DMS79 treated with DMSO at 0.1 percent for 48 hours (cell line): Measurements from ENCODE around the gene SRSF3.
"Not testable (repeated sequence)": the region's sequence is repeated elsewhere in the genome, so short reads cannot be mapped to it uniquely, and the experiment has no call there.

Source experiments
- DNase-seq: peaks from one replicate; lab custom pipeline; 2025; lab: John Stamatoyannopoulos, UW

SRSF3 gene

DNA sequence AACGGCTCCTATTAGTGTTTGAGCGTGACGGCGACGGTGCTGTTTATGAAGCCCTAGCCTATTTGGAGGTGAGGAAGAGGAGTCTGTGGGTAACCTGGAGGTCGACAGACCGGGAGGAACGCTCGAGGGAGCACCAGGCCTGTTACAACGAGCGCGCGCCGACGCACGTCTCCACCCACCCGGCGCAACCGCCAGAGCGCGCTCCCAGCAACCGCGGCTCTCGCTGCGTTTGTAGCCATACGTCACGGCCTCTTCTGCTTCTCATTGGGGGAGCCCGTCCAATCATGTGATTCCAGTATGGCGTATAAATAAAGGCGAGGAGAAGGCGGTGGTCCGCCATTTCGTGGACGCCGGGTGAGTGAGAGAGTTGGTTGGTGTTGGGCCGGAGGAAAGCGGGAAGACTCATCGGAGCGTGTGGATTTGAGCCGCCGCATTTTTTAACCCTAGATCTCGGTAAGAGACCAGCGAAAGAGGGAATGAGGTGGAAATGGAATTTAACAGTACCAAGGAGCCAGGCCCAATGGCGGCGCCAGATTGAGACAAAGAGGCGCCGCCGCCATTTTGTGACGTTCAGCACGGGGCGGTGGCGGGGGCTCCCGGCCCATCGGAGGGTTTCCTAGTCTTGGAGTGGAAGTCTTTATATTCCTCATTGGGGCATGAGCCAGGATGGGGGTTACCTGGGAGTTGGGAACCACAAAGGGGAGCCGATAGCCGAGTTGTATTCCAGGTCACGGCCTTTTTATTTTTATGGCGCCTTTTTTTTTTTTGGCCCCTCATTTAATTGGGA is at the start of gene SRSF3:
Gene SRSF3, plus strand, starts transcription at position 334 of the 787 bp plus-strand sequence. CDS start 2,401 bp downstream, outside the sequence.
- peak; percentile 99 for DNase-seq

DNA sequence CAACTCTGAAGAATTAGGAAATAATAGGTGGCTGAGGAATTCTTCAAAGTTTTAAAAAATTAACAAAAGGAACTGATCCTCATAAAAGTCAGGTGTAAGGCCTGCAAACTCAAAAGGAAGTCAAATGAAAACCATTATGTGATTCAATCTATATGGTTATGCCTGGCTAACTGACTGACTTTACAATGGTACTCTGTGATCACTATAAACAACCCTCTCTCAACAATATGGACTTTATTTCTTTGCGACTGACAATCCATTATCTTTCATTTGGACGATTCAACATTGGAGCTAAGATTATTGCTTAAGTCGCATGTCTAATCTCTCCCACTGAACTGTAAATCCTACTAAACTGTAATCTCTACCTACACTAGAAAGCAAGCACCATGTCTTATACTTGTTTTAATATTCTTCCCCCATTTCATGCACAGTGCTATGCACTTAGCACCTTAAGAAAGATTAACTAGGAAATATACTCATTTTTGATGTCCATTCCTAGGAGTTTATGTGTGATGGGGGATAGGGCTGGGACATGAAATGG is 48.3 kb upstream of the SRSF3 start:
- no peak for DNase-seq

DNA sequence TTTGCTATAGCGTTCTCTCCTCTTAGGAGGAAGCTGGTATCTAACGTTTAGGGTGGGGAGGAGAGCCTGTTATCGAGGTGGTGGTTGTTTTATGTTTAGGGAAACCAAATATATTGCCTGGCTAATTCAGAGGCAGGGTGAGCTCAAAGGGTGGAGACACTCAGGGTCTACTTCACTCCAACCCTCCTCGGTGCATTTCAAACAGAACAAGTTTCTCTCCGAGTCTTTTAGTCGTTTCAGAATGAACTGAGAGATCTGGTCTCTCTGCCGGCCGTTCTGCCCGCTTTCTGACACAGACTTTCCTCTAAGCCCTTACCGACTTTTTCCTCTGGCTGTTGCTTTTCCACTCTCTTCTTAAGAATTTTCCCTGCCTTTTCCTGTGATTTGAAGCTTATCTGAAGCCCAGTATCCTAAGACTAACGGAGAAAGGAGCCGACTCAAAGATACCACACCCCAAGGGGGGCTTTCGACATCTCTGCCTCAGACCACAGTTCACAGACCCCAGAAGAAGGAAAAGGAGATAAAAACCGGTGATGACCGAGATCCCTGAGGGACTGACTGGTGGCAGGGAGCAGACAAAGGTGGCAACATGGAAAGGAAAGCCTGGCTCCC is 47.7 kb upstream of the SRSF3 start:
- DNase-seq: peak; percentile 55

DNA sequence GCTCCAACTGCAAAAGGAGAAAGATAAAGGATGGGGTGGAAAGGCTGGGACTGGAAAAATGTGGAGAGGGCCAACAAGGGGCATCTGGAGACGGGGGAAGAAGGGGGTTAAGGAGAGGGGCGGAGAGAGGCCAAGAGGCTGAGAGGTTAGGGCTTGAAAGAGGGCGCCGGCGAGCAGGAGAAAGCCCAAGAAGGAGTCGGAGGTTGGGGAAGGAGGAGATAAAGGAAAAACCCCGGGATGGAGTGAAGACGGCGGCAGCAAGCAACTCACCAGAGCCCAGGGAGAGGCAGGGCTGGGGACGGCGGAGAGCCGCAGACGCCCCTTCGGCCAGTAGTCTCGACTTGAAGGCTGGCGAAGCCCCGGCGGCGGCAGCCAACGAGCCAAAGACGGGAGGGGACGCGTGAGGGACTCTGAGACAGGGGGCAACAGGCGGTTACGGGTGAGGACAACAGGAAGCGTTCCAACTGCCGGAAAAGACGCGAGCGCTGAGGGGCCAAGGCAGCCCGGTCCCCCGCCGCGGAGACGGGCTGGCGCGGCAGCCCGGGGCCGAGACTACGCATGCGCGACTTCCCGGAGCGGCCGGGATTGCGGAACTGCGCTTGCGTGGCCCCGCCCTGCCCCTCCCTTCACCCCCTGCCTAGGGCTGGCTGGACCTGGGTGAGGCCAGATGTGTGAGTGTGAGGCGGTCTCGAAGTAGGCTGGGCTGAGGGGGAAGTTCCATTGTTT is 47.1 kb upstream of the SRSF3 start, which contains the start of gene STK38:
Gene STK38, minus strand, starts transcription at position 560 of the 726 bp plus-strand sequence. CDS start 7,277 bp downstream, outside the sequence.
- DNase-seq: peak; percentile 87

DNA sequence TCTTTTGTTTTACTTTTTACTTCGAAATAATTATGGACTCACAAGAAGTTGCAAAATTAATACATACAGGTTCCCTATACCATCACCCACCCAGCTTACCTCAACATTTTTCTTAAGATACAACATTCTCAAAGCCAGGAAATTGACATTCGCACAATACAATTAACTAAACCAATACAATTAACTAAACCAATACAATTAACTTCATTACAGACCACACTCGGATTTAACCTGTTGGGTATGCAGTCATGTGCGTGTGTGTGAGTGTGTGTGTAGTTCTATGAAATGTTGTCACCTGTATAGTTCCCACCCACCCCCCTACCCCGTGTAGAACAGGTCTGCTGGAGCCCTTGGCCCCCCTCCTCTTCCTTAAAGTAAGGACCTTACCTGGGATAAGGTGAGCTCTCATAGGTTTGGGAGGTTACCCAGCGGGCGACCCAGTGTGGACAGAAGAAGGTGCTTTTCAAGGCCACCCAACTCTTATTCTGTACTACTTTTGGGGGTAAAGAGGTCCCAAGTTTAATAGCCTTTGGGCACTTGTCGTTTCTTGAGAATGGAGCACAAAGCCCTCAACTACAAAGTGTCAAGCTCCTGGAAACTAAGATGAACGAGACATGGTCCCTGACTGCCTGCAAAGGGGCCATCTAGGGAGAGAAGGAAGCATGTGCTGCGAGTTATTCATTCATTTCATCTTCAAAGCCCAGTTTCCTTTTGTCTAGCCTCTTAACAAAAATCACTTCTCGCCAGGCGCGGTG is 46.3 kb upstream of the SRSF3 start:
- no peak for DNase-seq

DNA sequence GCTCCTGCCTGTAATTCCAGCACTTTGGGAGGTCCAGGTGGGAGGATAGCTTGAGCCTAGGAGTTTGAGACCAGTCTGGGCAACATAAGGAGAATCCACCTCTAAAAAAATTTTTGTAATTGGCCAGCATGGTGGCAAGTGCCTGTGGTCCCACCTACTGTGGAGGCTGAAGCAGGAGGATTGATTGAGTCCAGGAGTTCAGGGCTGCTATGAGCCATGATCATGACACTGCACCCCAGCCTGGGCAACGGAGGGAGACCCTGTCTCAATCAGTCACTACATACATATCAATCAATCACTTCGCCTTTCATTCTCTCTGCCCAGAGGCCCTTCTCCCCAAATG is 45.8 kb upstream of the SRSF3 start:
- DNase-seq: no peak

DNA sequence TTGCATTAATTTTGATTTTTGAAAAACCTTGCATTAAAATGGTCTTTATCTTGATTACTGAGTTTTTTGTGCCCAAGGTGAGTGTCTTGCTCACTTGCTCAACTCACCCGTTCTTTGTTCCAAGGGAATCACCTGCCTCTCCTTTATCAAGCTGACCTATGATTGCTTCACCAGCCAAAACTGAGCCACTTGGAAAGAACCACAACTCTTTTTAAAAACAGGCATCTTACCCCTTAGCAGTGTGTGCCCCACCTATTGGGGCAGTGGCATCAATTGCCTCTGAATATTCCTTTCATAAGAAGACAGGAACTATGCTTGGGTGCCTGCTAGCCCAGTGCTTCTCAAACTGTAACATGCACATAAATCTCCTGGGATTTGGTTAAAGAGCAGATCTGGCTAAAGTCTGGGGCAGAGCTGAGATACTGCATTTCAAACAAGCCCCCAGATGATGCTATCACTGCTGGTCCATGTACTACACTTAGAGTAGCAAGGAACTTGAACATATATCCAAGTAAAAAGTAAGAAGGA is 43.6 kb upstream of the SRSF3 start:
- DNase-seq: no peak

DNA sequence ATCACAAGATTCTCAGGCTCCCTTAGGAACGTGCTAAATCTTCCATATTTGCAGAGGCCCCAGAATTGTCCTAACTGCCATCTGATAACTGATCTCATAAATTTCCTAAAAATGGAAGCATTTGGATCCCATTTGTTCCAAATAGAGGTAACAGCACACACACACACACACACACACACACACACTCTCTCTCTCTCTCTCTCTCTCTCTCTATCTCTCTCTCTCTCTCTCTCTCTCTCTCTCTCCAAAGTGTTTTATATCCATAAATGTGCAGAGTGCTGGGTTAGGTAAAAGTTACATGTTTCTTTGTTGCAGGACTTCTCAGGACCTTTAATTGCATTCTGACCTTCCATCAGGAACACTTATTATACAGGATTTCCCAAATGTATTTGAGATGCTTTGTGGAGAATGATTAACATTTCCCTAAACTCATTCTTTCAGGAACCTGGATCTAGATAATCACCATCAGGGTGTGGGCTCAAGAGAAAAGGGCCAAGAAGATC is 38.4 kb upstream of the SRSF3 start:
- DNase-seq: no peak

DNA sequence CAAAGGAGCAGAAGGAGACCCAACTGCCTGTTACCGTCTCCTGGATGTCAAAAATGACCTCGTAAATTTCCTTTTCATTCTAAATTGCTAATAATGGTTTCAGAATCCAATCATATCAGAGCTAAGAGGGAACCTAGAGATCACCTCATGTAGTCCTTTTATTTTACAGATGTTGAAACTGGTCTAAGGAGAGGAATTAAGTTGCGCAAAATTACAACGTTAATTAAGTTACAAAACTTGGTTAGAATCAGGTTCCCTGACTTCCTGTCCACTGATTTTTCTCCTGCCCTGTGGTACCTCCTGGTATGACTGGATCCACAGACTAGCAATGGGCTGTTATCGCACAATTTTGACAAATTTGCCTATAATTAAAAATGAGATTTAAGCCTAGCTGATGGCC is 37.9 kb upstream of the SRSF3 start:
- no peak for DNase-seq

DNA sequence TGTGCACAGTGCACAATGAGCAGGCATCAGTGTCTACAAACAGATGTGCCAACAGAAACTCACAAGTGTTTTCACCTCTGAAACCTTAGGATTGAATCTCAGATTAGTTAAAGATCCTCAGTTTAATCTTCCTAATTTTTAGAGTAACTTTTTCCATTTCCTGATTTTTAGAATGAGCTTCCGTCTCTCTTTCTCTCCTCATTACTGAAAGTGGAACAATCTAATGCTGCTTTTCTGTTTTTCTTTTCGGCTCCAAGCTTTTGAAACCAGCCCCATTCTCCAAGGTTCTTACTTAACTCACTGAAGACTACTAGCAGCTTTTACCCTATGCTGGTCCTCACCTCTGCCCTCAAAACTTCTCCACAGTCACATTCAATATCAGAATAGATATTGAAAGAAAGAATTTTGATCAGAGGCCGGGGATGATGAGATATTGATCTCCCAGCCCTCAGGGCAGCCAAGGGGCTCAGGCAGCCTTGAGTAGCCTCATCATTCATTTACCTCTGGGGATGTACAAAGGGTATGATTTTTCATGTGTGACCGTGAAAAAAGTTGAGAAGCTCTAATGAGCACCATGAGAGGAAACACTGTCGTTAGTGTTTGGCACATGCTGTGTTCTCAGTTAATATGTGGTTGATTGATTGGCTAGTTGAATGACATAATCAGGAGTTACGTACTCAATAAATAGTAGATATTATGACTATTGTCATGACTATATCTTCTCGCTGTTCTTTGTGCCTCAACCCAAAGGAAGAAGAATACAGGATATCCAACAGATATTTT is 35.0 kb upstream of the SRSF3 start:
- DNase-seq: no peak

DNA sequence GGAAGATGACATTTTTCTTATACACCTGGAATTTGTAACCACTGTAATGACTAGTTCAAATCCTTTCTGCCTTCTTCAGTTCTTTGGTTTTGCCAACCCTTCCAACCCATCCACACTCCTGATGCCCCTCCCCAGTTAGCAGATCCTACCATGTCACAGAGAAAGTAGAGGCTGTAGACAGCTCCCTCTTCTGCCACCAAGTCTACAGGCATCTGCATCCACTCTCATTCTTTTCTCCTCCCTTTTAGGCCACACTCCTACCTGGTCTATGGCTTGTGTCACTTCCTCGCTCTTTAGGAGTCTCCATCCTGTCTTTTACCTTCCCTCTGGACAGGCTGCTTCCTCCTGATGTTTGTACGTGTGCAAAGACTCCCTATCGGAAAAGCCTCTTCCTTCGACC is 33.3 kb upstream of the SRSF3 start:
- no peak for DNase-seq

DNA sequence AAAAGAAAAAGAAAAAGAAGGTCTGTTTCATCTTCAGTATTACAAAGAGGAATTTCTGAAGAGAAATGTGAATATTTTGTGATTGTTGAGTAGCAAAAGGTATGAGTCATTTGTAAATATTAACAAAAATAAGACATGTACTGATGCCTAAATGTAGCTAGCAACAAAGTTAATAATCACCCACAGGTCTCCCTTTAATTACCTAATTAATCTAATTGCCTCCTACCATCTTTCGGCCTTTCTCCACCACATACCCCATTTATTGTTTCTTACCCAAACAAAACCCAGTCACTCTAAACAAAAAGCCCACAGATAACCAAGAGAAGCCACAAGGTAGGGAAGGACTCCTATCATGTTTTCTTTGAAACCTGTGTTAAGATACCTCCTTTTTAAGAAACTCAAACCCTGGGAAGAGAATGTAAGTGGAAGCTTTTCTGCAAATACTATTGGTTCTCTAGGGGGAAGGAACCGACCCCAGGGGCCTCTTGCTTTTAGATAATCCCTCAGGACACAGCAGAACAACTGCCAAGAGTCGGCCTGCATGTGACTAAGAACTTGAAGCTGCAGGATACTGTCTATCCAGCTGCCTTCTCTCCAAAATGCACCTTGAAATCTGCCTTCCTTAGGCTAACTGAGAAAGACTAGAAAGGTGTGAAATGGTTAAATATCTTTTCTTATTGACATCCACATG is 30.8 kb upstream of the SRSF3 start:
- no peak for DNase-seq

DNA sequence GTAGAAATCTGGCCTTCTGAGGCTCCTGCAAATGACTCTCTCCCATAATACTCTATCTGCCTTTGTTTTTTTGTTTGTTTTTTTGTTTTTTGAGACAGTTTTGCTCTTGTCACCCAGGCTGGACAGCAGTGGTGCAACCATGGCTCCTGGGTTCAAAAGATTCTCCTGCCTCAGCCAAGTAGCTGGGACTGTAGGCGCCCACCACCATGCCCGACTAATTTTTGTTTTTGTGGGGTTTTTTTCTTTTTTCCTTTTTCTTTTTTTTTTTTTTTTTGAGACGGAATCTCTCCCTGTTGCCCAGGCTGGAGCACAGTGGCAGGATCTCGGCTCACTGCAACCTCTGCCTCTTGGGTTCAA is 30.3 kb upstream of the SRSF3 start:
- DNase-seq: no peak

DNA sequence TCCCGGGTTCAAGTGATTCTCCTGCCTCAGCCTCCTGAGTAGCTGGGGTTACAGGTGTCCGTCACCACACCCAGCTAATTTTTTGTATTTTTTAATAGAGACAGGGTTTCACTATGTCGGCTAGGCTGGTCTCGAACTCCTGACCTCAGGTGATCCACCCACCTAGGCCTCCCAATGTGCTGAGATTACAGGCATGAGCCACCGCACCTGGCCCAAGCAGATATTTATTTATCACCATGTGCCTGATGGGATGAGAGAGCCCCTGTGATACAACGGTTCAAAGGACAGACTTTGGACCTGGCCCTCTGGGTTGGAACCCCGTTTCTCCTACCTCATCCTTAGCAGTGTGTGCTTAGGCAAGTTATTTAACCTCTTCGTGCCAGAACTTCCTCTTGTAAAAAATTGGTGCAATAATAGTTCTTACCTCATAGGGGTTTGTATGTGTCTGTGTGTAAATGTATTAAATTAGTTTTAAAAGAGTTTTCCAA is 27.7 kb upstream of the SRSF3 start:
- DNase-seq: no peak

DNA sequence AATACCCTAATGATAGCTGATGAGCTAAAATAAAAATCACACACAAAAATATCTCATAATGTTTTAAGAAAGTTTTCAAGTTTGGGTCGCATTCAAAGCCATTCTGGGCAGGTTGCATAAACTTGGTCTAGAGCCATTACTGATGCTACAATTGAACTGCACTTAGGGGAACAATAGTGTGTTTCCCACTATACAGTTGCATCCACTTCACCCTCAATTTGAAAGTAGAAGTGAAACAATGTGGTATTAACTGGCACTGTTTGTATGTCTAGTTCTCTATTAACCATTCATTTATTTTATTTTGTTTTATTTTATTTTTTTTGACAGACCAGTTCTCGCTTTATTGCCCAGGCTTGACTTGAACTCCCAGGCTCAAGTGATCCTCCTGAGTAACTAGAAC is 23.9 kb upstream of the SRSF3 start:
- no peak for DNase-seq

DNA sequence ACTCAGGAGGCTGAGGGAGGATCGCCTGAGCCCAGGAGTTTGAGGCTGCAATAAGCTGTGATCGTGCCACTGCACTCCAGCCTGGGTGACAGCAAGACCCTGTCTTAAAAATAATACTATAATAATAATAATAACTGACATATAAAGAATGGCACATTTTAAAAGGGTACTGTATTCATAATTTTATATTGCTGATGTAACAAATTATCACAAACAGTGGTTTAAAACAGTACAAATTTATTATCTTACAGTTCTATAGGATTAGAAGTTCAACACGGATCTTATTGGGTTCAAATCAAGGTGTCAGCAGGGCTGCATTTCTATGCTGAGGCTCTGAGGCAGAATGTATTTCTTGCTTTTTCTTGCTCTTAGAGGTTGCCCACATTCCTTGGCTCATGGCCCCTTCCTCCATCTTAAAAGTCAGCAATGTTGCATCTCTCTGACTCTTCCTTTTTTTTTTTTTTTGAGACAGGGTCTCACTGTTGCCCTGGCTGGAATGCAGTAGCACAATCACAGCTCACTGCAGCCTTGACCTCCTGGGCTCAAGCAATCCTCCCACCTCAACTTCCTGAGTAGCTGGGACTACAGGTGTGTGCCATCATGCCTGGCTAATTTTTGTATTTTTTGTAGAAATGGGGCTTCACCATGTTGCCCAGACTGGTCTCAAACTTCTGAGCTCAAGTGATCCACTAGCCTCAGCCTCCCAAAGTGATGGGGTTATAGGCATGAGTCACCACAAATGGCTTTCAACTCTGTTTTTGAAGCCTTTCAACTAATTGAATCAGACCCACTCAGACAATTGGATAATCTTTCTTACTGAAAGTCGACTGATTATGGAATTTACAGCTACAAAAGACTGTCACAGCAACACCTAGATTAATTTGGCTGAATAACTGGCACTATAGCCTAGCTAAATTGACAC is 22.8 kb upstream of the SRSF3 start:
- no peak for DNase-seq

DNA sequence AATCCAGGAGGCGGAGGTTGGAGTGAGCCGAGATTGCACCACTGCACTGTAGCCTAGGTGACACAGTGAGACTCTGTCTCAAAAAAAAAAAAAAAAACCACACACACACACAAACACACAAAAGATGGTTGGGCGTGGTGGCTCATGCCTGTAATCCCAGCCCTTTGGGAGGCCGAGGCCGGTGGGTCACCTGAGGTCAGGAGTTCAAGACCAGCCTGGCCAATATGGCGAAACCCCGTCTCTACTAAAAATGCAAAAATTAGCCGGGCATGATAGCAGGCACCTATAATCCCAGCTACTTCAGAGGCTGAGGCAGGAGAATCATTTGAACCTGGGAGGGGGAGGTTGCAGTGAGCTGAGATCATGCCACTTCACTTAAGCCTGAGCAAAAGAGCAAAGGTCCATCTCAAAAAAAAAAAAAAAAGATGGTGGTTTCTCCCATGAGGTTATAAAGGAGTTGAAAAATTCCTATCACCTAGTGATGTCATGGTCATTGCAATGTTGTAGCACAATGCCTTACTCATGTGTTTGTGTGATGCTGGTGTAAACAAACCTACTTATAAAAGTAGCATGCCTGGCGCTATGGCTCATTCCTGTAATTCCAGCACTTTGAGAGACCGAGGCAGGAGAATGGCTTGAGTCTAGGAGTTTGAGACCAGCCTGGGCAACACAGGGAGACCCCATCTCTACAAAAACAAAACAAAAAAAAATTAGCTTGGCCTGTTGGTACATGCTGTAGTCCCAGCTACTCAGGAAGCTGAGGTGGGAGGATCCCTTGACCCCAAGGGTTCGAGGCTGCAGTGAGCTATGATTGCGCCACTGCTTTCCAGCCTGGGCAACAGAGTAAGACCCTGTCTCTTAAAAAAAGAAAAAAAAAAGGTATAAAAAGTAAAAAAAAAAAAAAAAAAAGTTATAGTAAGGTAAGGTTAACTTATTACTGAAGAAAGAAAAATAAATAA is 21.5 kb upstream of the SRSF3 start:
- not testable (repeated sequence) for DNase-seq

DNA sequence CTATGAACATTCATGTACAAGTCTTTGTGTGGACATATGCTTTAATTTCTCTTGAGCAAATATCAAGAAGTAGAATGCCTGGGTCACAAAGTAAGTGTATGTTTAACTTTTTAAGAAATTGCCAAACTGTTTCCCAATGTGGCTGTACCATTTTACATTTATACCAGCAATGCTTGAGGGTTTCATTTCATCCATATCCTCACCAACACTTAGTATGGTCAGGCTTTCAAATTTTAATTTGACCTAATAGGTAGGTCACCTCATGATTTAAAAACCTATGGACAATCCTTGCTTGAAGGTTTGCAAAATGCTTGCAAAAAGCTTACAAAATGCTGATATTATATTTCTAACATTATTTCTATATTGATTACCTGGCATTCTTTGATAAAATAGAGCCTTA is 19.5 kb upstream of the SRSF3 start:
- no peak for DNase-seq
